K562 (cell line): ENCODE measurements around the gene NUMB. TPM values are rescaled to one million over a fixed set of nuclear protein-coding genes. Genes with fewer than 3 reads are reported as not detected.

ENCODE experiments used
- ATAC-seq: fragments of 200-7000 bp; cut with Tn5 transposase; 3 replicates; pipeline ENCODE4 v1.9.1; 2020; ENCODE audit warnings: moderate library complexity
- BruUV-seq: library from RNA; stranded (reverse); fragments of 400-500 nt; replicated peaks from 2 replicates; lab custom pipeline; 2021; lab: Mats Ljungman, UMichigan
- CTCF ChIA-PET: fragments of 300-600 bp; formaldehyde crosslinking; extraction: SDS; loops from one replicate; lab custom pipeline; 2021; ENCODE audit warnings: low intra/inter-chr PET ratio; lab: Yijun Ruan, JAX
- POLR2A ChIA-PET: fragments of 300-600, 350-650 bp; sonication (Branson Sonifier 250); formaldehyde crosslinking; extraction: SDS; loops from one replicate; lab custom pipeline; 2021; ENCODE audit warnings: antibody characterized with exemption, inconsistent platforms; lab: Yijun Ruan, JAX
- DNase-seq, 4 experiments: peaks; one replicate each; pipeline versions ENCODE4 v3.0.0 to v3.0.0-alpha.2; 2011 to 2018; ENCODE audit warnings: low spot score in 3 of 4, mixed read lengths in 3 of 4; ENCODE audit errors: extremely low read depth in 1 of 4
- FAIRE-seq: peaks from 2 replicates; lab custom pipeline; 2011; peaks lifted over from hg19 to GRCh38; lab: Jason Lieb, UNC
- H2AFZ ChIP-seq: 2 replicates; pipeline ENCODE4 v1.6.0; 2011; ENCODE audit warnings: low read depth, low read length, control low read depth, inconsistent platforms
- H3K27ac ChIP-seq: fragments of 200-600 bp; 3 replicates; pipeline ENCODE4 v1.8.0; 2011; ENCODE audit warnings: low read depth, mild to moderate bottlenecking, control low read depth, inconsistent platforms, low read length, moderate library complexity, mixed read lengths; ENCODE audit errors: extremely low read depth
- H3K27me3 ChIP-seq, 2 experiments: fragments of 300-600 bp in 1 of 2; 2 replicates in 1 of 2; 3 replicates in 1 of 2; pipeline versions ENCODE4 v1.6.0 to v1.8.0; 2011; ENCODE audit warnings: inconsistent platforms in 2 of 2, low read length in 2 of 2, mild to moderate bottlenecking in 1 of 2, mixed read lengths in 1 of 2, moderate library complexity in 1 of 2; ENCODE audit not compliant: control insufficient read depth in 2 of 2, insufficient read depth in 2 of 2
- H3K36me3 ChIP-seq: fragments of 300-600 bp; 3 replicates; pipeline ENCODE4 v1.8.0; 2011; ENCODE audit warnings: mild to moderate bottlenecking, low read length, inconsistent platforms; ENCODE audit not compliant: control insufficient read depth, insufficient read depth
- H3K4me1 ChIP-seq, 2 experiments: fragments of 200-600 bp in 1 of 2; replicated peaks in 1 of 2; 2 replicates in 1 of 2; 3 replicates in 1 of 2; pipeline versions ENCODE4 v1.5.1 to v1.8.0; 2011; ENCODE audit warnings: inconsistent platforms in 2 of 2, low read length in 2 of 2, mild to moderate bottlenecking in 1 of 2, mixed read lengths in 1 of 2, moderate library complexity in 1 of 2; ENCODE audit not compliant: control insufficient read depth in 2 of 2, insufficient read depth in 2 of 2
- H3K4me2 ChIP-seq: 2 replicates; pipeline ENCODE4 v1.6.1; 2011; ENCODE audit warnings: low read length, control low read depth, inconsistent platforms, mixed read lengths; ENCODE audit not compliant: insufficient read depth
- H3K4me3 ChIP-seq: fragments of 200-600 bp; sonication (generic), shearing (Covaris generic); 2 replicates; pipeline ENCODE4 v1.5.1; 2016; ENCODE audit warnings: control low read depth, inconsistent platforms
- H3K79me2 ChIP-seq: fragments of 200-600 bp; 3 replicates; pipeline ENCODE4 v1.8.0; 2011; ENCODE audit warnings: low read length, inconsistent platforms; ENCODE audit not compliant: control insufficient read depth, insufficient read depth
- H3K9ac ChIP-seq, 2 experiments: 2 replicates each; pipeline versions ENCODE4 v1.6.0 to v1.6.1; 2011; ENCODE audit warnings: low read depth in 2 of 2, low read length in 2 of 2, control low read depth in 1 of 2, inconsistent platforms in 1 of 2, mild to moderate bottlenecking in 1 of 2, mixed read lengths in 1 of 2; ENCODE audit not compliant: insufficient read depth in 1 of 2
- H3K9me1 ChIP-seq: one replicate; pipeline ENCODE4 v1.6.0; 2011; ENCODE audit warnings: inconsistent platforms, mild to moderate bottlenecking, low read length, moderate library complexity; ENCODE audit not compliant: control insufficient read depth, insufficient read depth
- H3K9me3 ChIP-seq: replicated peaks from 2 replicates; pipeline ENCODE4 v1.5.1; 2011; ENCODE audit warnings: low read depth, low read length, inconsistent platforms; ENCODE audit not compliant: control insufficient read depth, insufficient read depth
- H4K20me1 ChIP-seq: replicated peaks from 2 replicates; pipeline ENCODE4 v1.6.1; 2011; ENCODE audit warnings: low read length, inconsistent platforms, mixed read lengths; ENCODE audit not compliant: control insufficient read depth, insufficient read depth
- CHD7 ChIP-seq: fragments of 200-600 bp; sonication (generic); IDR thresholded peaks from one replicate; pipeline ENCODE4 v1.6.1; 2012; ENCODE audit warnings: mild to moderate bottlenecking, low read depth, low read length, inconsistent platforms
- POLR2G ChIP-seq: fragments of 200-400 bp; formaldehyde crosslinking; IDR thresholded peaks from 2 replicates; pipeline ENCODE4 v1.6.1; 2017; ENCODE audit warnings: low read depth, mild to moderate bottlenecking, antibody characterized with exemption, low read length, moderate library complexity
- SMAD4 ChIP-seq: fragments of 250-450 bp; sonication (Bioruptor Pico); conservative IDR thresholded peaks from 2 replicates; pipeline ENCODE4 v1.8.0; 2021; ENCODE audit warnings: inconsistent platforms, mild to moderate bottlenecking, moderate library complexity
- ZBTB9 ChIP-seq: fragments of 450-650 bp; formaldehyde crosslinking; IDR thresholded peaks from 2 replicates; pipeline ENCODE4 v1.4.0; 2020; ENCODE audit warnings: mild to moderate bottlenecking, moderate library complexity
- WGBS: fragments of 100-300 bp; shearing (Covaris generic); methylation state at CpG from one replicate; pipeline ENCODE4 v1.1.6; 2016; ENCODE audit warnings: low coverage, mixed read lengths; ENCODE audit not compliant: insufficient coverage; ENCODE audit errors: missing lambda C conversion rate; 5-methylcytosine and 5-hydroxymethylcytosine counted together
- in situ Hi-C: fragments of 300-500 bp; cut with MboI; formaldehyde crosslinking; loops from 4 replicates; pipeline ENCODE4 v1.15.0; 2018; ENCODE audit warnings: inconsistent platforms, mixed read lengths
- intact Hi-C: fragments of 100-400 bp; cut with micrococcal nuclease; formaldehyde crosslinking; loops from 2 replicates; pipeline ENCODE4 v1.14.2; 2022
- polyA plus RNA-seq, 8 experiments: library from polyadenylated mRNA; depleted of rRNA in 4 of 8; stranded (reverse) in 5 of 8; unstranded in 3 of 8; fragments of >200 nt; fragmentation: Nextera tagmentation in 2 of 8; fragmentation: Illumina TruSeq in 1 of 8; extraction: Ambion mirVana in 2 of 8; extraction: Trizol in 1 of 8; gene quantifications; 2 replicates each; pipeline versions ENCODE4 v1.2.1 to v1.2.3, GENCODE V29; 2011 to 2014; ENCODE audit warnings: inconsistent platforms in 1 of 8, missing spikeins in 1 of 8
- total RNA-seq, 7 experiments: library from RNA; depleted of rRNA in 6 of 7; stranded (reverse); fragments of >200 nt in 6 of 7; fragmentation: Illumina TruSeq in 2 of 7; extraction: Trizol in 2 of 7; gene quantifications; 2 replicates each; pipeline versions ENCODE4 v1.2.1 to v1.2.3, GENCODE V29; 2011 to 2021; ENCODE audit warnings: low replicate concordance in 1 of 7

Gene NUMB
- total and polyA plus RNA-seq, 9 of the 15 experiments (the other 6 are each of a cell fraction or from before 2014, with no cell fraction given) = 13.5 to 54.0 (median 32.3) TPM

GRCh38 chr14:73267474-73267873 is 190.9 kb downstream of the NUMB start:
- ChIA-PET POLR2A (interaction anchor here (0.6 kb wide), 1 partner anchor 323 kb away, joined by 4 read pairs; no protein-coding TSS in a partner anchor), CTCF (no interaction called here)
- no peaks in the 10 kb centered on the region for H3K9me1 ChIP-seq
- H2AFZ ChIP-seq = no peak overlapping the region
- ATAC-seq = no peak
- no peaks in the 10 kb centered on the region for H4K20me1 ChIP-seq
- H3K4me2 ChIP-seq = no peak overlapping the region
- no peak for FAIRE-seq
- no peak overlapping the region for H3K4me3 ChIP-seq
- peaks cover 0 to 7% of the 10 kb centered on the region in 2 experiments; a peak in 2 of 5 replicates for H3K4me1 ChIP-seq
- no peak overlapping the region for H3K27ac ChIP-seq
- intact Hi-C loops (no loop called here), in situ Hi-C loops (no loop called here)
- no peaks in the 10 kb centered on the region for H3K79me2 ChIP-seq
- no peak overlapping the region for H3K9ac ChIP-seq
- peak in 1 of 4 experiments; percentile 3 for DNase-seq
- H3K9me3 ChIP-seq = no peaks in the 10 kb centered on the region
- no TSS peak for BruUV-seq
- no peak for TF ChIP-seq ZBTB9 (CRISPR knock-in tag)
- TF ChIP-seq CHD7 = no peak
- 0 out of 2 replicates have a peak, but pooled peaks have one; percentile 24 for TF ChIP-seq POLR2G
- TF ChIP-seq SMAD4 (CRISPR knock-in tag) = no peak
- WGBS = 67% methylated on average over 3 of the region's 6 CpGs
- H3K27me3 ChIP-seq = no peaks in the 10 kb centered on the region
- H3K36me3 ChIP-seq = no peaks in the 10 kb centered on the region
